COR-L47 (cell line): ENCODE measurements around the gene SWT1.
A peak's percentile ranks its signal among the peaks of the same experiment; 100 is the strongest.

Source experiments
- DNase-seq: peaks from one replicate; lab custom pipeline; 2025; lab: John Stamatoyannopoulos, UW

The SWT1 gene

GRCh38 chr1:185288435-185288834 is 131.5 kb downstream of the SWT1 start:
- no peak for DNase-seq

- DNase-seq, result no peak
These were observed 132.9 kb downstream of the SWT1 start for GRCh38 chr1:185289880-185290279.

- DNase-seq, result no peak
These were observed 134.2 kb downstream of the SWT1 start for GRCh38 chr1:185291159-185291558.

GRCh38 chr1:185291652-185292051 is 134.7 kb downstream of the SWT1 start:
- DNase-seq, result no peak

GRCh38 chr1:185292237-185292636 is 135.3 kb downstream of the SWT1 start:
- DNase-seq, result no peak

- DNase-seq, result no peak
These were observed 137.1 kb downstream of the SWT1 start for GRCh38 chr1:185293967-185294542.

- DNase-seq, result no peak
These were observed 138.1 kb downstream of the SWT1 start for GRCh38 chr1:185295091-185295490.

- DNase-seq, result no peak
These were observed 141.0 kb downstream of the SWT1 start for GRCh38 chr1:185297982-185298381.

- DNase-seq, result no peak
These were observed 143.2 kb downstream of the SWT1 start for GRCh38 chr1:185300152-185300551.

- no peak for DNase-seq
These were observed 148.5 kb downstream of the SWT1 start for GRCh38 chr1:185305419-185305818.

- no peak for DNase-seq
These were observed 151.2 kb downstream of the SWT1 start for GRCh38 chr1:185308126-185308525.

GRCh38 chr1:185309566-185309965 is 152.6 kb downstream of the SWT1 start:
- no peak for DNase-seq

- DNase-seq, result no peak
These were observed 154.7 kb downstream of the SWT1 start for GRCh38 chr1:185311589-185312225.

GRCh38 chr1:185312361-185313138 is 155.6 kb downstream of the SWT1 start:
- no peak for DNase-seq

GRCh38 chr1:185314411-185314810 is 157.4 kb downstream of the SWT1 start:
- no peak for DNase-seq

- no peak for DNase-seq
These were observed 158.6 kb downstream of the SWT1 start for GRCh38 chr1:185315445-185316071.

GRCh38 chr1:185316163-185317033 is 159.4 kb downstream of the SWT1 start:
- peak; percentile 91 for DNase-seq

- DNase-seq, result peak; percentile 98
These were observed 160.3 kb downstream of the SWT1 start, which contains the start of gene IVNS1ABP for GRCh38 chr1:185317034-185317885. Gene IVNS1ABP (minus strand): TSS chr1:185317243. CDS start chr1:185309493, 7,750 bp downstream.

GRCh38 chr1:185317886-185318310 is 160.9 kb downstream of the SWT1 start:
- peak; percentile 49 for DNase-seq

GRCh38 chr1:185318431-185319138 is 161.6 kb downstream of the SWT1 start:
- DNase-seq, result no peak
